HG03521 (cell line): ENCODE data around the gene GDF7.

Source experiments
- ATAC-seq: cut with Tn5 transposase; IDR thresholded peaks from one replicate; pipeline ENCODE4 v1.9.1; 2021; ENCODE audit warnings: mild to moderate bottlenecking, moderate library complexity; ENCODE audit not compliant: unreplicated experiment

GDF7 gene

DNA sequence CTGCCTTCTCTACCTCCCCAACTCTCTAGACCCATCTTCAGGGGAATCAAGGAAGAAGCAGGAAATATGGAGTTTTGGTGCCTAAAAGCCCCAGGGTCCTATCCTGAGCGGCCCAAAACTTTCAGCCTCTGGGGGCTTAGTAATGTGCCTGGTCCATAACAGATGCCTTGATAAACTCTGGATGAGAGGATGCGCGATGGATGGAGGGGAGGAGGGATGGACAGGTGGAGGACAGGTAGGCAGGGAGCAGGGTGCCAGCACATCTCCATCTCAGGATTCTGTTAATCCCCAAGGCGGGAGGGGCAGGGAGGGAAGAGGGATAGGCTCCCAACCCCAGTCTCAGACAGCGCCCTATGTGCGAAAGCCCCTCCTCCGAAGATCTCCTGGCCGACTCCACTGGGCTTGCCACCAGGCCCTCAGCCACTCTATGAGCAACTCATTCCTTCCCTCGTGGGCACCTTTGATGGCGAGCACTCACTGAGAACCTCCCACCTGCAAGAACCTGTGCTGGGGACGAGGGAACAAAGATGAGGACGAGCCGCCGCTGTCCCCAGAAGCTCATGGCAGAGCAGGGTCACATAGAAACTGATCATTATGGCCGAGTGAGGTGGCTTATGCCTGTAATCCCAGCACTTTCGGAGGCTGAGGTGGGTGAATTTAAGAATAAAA is 39.1 kb upstream of the GDF7 start:
- no peak for ATAC-seq

DNA sequence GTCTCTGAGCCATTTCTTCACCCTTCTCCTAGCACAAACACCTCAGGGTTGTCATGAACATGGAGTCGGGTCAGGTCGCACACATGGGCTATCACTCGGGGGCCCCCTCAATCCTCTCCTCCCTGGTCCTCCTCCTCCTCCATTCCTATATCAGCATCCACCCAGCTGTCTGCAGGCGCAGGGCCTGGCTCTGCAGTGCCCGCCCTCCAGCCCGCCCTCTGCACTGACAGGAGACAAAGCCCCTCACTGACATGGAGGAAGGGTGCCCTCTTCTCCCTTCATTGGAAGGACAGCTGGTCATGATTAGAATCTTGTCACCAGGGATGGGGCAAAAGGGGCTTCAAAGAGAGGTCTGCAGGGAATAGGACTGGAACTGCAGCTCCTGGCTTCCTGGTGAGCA is 37.8 kb upstream of the GDF7 start:
- ATAC-seq: no peak

GRCh38 chr2:20629581-20630171 is 37.3 kb upstream of the GDF7 start:
- no peak for ATAC-seq

GRCh38 chr2:20630967-20631366 is 36.0 kb upstream of the GDF7 start:
- ATAC-seq: no peak

DNA sequence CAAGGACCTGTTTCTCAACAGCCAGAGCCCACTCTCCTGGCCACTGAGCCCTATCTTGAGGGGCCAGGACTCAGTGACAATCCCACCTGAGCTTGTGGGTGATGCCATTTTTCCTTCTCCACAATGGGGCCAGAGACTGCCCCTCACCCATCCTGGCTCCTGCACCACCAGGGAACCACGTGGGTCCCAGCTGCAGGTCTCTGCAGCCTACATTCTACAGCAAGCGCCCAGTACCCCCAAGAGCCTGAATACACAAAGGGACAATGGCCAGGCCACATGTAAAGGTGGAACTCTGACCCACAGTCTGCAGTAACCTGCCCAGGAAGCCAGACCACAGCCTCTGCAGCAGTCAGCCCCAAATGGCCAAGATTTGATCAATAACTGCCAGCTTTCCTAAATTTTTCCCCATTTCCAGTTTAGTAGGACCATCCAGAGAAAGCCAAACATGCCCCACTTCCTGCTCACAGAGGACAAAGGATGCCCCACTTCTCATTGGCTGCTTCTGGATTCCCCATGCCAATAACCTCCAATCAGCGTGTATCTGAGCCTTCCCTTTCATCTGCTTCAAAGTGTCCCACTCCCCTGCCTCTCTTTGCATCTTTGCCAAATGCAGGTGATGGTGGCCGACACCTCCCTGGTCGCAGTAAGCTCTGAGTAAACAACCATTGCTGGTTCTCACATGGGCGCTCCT is 35.2 kb upstream of the GDF7 start:
- ATAC-seq: no peak

DNA sequence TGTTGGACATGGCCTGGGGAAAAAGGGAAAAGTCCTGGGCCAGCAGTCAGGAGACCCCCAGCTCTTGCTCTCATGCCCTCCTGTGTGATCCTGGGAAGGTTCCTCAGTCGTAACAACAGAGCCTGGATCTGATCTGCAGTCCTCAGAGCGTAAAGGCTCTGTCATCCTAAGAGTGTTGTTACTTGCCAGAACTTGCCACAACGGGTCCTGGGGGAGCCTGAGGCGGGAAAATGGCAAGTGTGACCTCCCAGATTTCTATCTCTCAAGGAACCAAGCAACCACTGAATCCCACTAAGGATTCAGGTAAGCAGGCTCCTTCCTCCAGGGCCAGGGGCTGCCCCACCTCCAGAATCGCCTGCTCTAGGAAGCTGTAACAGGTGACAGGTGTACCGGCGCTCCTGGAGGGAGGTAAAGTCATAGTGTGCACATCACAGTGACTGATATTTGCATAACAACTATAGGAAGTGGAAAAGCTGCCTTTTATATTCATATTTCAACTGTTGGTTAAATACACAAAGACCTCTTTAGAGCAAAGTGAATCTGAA is 34.4 kb upstream of the GDF7 start:
- ATAC-seq: no peak

GRCh38 chr2:20633001-20633400 is 33.9 kb upstream of the GDF7 start:
- no peak for ATAC-seq

DNA sequence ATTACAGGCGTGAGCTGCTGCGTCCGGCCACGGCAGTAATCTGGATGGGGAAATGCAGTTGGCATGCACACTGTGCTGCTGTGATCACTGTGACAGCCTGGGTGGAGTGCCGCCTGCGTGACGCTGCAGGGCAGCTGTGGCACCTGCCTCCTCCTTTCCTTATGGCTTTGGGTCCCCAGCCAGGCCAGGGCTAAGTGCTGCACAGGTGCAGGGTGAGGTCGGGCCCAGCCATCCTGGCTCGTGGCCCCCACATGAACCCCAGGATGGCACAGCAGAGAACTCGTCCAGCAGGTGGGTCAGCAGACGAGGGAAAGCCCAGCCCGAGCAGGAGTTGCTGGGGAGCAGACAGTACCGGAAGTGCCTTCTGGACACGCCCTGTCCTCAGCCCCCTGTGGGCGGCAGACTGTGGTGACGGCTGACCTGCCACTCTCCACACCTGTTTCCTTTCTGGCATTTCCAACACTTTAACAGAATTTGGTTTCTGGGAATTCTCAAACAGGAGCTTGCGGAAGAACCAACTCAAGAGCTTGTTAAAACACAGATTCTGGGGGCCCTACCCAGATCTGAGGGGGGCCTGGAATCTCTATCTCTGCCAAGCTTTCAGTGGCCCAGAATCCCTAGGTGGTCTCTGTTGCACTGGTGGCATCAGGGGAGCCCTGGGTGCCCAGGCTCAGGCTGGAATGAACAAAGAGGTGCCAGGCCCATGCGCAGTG is 33.0 kb upstream of the GDF7 start:
- ATAC-seq: no peak

GRCh38 chr2:20634507-20635112 is 32.3 kb upstream of the GDF7 start:
- ATAC-seq: no peak

- ATAC-seq: no peak
Observed at GRCh38 chr2:20635113-20635510, 31.8 kb upstream of the GDF7 start.

- peak; percentile 80 for ATAC-seq
Observed at GRCh38 chr2:20635675-20636584, 31.0 kb upstream of the GDF7 start.

- ATAC-seq: no peak
Observed at GRCh38 chr2:20637147-20637546, 29.8 kb upstream of the GDF7 start.

DNA sequence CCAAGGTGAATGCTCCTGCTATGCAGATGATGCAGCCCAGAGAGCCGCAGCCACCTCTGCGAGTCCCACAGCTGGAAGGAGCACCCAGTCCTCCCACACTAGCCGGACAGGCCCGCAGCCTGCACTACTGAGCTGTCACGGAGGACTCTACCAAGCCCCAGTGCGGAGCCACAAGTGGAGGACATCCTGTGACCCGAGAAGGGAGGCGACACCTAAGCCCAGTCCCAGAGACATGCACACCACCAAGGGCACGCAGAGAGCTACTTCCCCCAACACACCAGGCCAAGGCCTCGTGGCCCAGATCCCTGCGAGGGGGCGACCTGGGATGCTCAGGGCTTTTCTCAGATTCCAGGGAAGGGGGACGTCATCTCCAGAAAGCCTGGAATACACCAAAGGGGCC is 28.9 kb upstream of the GDF7 start:
- ATAC-seq: no peak

- ATAC-seq: no peak
Observed at GRCh38 chr2:20638646-20639430, 28.1 kb upstream of the GDF7 start.

DNA sequence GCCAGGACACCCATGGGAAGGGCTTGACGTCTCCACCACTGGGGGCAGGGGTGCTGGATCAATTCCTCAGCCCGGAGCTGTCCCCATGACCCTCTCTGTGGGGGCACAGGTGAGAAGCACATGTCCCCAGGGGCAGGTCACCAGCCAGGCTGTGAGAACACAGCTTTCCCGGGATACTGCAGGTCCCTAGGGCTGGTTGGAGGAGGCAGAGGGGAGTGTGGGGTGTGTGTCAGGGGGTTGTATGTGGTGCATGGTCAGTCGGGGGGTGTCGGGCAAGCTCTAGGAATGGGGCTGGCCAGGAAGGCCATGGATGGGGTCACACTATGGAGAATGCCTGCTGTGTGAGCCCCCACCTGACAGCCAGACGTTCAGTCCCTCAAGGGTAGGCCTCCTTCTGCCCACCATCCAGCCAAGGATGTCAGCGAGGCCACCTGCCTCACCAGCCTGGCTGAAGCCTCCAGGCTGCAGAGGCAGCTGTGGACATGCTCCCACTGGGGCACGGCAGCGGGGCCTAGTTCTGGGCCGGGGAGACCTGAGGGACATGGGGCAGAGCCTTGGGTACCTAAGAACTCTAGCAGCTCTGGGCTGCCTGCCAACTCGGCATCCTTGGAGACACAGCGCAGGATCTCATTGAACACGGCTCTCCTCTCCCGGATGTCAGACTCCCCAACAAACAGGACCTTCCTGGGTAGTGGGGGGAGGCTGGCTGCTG is 26.4 kb upstream of the GDF7 start:
- no peak for ATAC-seq

DNA sequence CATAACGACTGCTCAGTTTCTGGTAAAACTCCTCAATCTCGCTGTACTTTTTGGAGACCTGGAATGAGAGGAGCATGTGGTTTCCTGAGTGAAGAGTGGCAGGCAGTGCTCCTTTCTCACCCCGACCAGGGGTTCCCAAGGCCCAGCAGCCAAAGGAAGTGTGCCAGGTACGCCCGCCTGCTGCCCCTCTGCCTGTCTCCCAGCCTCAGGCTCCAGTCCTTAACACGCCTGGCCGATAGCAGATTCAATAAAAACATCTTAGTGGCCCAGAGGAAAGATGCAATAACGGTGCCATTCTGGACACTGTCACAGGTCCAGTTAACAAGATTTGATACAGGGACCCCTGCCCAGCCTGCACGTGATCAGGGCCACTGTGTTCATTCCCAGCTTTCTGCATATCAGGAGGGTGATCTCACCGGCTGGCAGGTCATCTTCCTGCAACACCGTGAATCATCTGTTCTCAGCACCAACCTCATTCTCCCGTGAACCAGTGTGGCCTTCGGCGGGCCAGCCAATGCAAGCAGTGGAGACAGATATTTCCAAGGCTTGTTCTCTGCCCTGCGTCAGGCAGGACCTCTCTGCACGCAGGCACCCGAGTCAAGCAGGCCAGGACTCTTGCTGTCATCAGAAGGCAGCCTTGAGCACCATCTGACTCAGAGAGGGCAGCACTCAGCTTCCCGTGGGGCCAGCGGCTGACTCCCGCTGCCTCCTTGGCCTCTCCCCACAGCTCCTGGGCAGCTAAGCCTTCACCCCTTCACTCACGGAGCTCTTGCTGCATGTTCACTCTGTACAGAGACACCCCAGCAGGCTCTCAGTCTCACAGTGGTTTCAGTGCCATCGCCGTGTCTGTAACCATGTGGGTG is 25.6 kb upstream of the GDF7 start:
- ATAC-seq: no peak

DNA sequence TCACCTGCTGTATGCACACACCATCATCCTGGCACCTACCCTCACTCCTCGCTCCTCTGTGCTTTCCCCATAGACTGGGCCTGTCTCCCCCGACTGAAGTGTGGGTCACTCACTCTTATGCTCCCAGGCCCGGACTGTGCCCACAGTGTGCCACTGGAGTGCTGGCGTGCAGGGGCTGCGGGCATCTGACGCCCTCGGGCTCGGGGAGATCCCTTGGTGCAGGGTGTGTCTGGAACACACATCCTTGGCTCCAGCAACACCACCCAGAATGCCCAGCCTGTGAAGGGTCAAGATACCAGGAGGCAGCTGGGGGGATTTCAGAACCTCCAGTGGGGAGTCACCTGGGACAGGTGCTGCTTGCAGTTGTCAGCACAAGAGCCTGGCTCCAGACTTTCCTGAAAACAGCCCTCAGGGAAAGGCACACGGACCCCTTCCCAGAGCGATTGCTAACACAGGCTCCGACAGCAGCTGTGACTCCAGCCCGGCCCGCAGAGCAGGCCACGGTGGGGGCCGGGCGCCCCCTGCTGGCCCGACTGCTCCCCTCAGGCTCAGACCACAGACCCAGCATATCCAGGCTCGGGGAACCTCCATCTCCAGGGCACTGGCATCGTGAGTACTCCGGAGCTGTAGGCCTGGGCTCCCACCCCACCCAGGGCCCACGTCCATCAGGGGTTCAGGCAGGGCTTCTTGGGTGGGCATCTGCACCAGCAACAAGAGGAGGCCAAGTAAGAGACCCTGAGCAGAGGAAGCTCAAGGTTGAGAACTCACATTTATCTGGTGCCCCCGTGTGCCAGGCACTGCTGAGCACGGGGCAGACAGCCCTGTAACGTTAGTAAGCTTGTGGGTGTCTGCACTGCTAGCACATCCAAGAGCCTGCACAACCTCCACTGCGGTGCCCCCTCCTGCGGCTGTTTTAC is 24.6 kb upstream of the GDF7 start:
- ATAC-seq: peak; percentile 96
